ENCODE results near the gene SH2D3A. TPM values are rescaled to one million over a fixed set of nuclear protein-coding genes. Genes with fewer than 3 reads are reported as not detected.
"Not testable (repeated sequence)": the region's sequence is repeated elsewhere in the genome, so short reads cannot be mapped to it uniquely, and the experiment has no call there.

SH2D3A gene
- polyA plus RNA-seq, 3 donors = 0.11 TPM; not detected in 2

- Mint-ChIP-seq H3K4me1 (peaks cover 62% of the 10 kb centered on the region), H3K27me3 (ENCODE audit: low read depth in 3 of 3) (peaks cover 0 to 2% (median 1%) of the 10 kb centered on the region in 3 donors), H3K27ac (peak overlapping the region in 2 of 7 donors; percentile 3 to 33), H3K4me3 (no peak overlapping the region), H3K36me3 (peaks cover 40 to 55% of the 10 kb centered on the region in 2 donors), H3K9me3 (peaks cover 0 to 6% (median 2%) of the 10 kb centered on the region in 7 donors)
- no peaks in the 10 kb centered on the region for H3K9me3 ChIP-seq (replicated peaks in 1 of 2; ENCODE audit: control insufficient read depth in 1 of 2, insufficient read depth in 1 of 2, low read length in 2 of 2)
- H4K20me1 ChIP-seq (ENCODE audit: insufficient read depth, low read length) = peaks cover 90% of the 10 kb centered on the region
- no peak overlapping the region for H2AFZ ChIP-seq (ENCODE audit: insufficient read depth, low read depth, low read length, poor library complexity, severe bottlenecking)
- 96% methylated on average over 2 of the region's 4 CpGs for WGBS (ENCODE audit: insufficient coverage)
- H3K36me3 ChIP-seq (replicated peaks in 1 of 2; ENCODE audit: control insufficient read depth in 1 of 2, insufficient read depth in 2 of 2, low read length in 2 of 2) = peaks cover 16 to 63% of the 10 kb centered on the region in 2 donors
- H3K4me2 ChIP-seq (replicated peaks; ENCODE audit: extremely low read depth, low read length, poor library complexity, severe bottlenecking) = no peak overlapping the region
- H3K9ac ChIP-seq (ENCODE audit: insufficient read depth, low read length, poor library complexity, severe bottlenecking) = no peak overlapping the region
- H3K4me3 ChIP-seq (replicated peaks in 1 of 3; ENCODE audit: low read depth in 2 of 3, low read length in 3 of 3) = no peak overlapping the region
- peaks cover 32 to 45% of the 10 kb centered on the region in 2 donors for H3K4me1 ChIP-seq (ENCODE audit: control insufficient read depth in 1 of 2, insufficient read depth in 2 of 2, low read length in 2 of 2)
- no peak for TF ChIP-seq CTCF (IDR thresholded peaks at IDR 0.05)
- no peaks in the 10 kb centered on the region for H3K27me3 ChIP-seq (ENCODE audit: control insufficient read depth in 2 of 2, insufficient read depth in 2 of 2, low read length in 2 of 2)
- intact Hi-C loops (cut with micrococcal nuclease) = no loop called here
- H3K27ac ChIP-seq (ENCODE audit: low read depth in 1 of 2, low read length in 2 of 2) = peak overlapping the region in 1 of 2 donors; percentile 62
- peaks cover 97% of the 10 kb centered on the region for H3K79me2 ChIP-seq (ENCODE audit: insufficient read depth, low read length)
- DNase-seq = no peak
These were observed 9.8 kb upstream of the SH2D3A start for GRCh38 chr19:6776999-6777398.

DNA sequence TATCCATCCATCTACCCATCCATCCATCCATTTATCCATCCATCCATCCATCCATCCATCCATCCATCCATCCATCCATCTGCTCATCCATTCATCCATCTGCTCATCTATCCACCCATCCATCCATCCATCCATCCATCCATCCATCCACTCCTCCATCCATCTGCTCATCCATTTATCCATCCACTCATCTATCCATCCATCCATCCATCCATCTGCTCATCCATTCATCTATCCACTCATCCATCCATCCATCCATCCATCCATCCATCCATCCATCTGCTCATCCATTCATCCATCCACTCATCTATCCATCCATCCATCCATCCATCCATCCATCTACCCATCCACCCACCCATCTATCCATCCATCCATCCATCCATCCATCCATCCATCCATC is 8.8 kb upstream of the SH2D3A start:
- intact Hi-C loops (cut with micrococcal nuclease); H3K4me3 ChIP-seq (replicated peaks in 1 of 3; ENCODE audit: low read depth in 2 of 3, low read length in 3 of 3); H2AFZ ChIP-seq (ENCODE audit: insufficient read depth, low read depth, low read length, poor library complexity, severe bottlenecking); H3K27me3 ChIP-seq (ENCODE audit: control insufficient read depth in 2 of 2, insufficient read depth in 2 of 2, low read length in 2 of 2); H3K9ac ChIP-seq (ENCODE audit: insufficient read depth, low read length, poor library complexity, severe bottlenecking); H3K27ac ChIP-seq (ENCODE audit: low read depth in 1 of 2, low read length in 2 of 2); H3K9me3 ChIP-seq (replicated peaks in 1 of 2; ENCODE audit: control insufficient read depth in 1 of 2, insufficient read depth in 1 of 2, low read length in 2 of 2); H3K27me3 Mint-ChIP-seq (ENCODE audit: low read depth in 3 of 3); H3K4me2 ChIP-seq (replicated peaks; ENCODE audit: extremely low read depth, low read length, poor library complexity, severe bottlenecking); H3K9me3 Mint-ChIP-seq; DNase-seq: not testable (repeated sequence)
- Histone ChIP-seq H3K79me2 (ENCODE audit: insufficient read depth, low read length) (peaks cover 90% of the 10 kb centered on the region), H4K20me1 (ENCODE audit: insufficient read depth, low read length) (peaks cover 81% of the 10 kb centered on the region), H3K36me3 (replicated peaks in 1 of 2; ENCODE audit: control insufficient read depth in 1 of 2, insufficient read depth in 2 of 2, low read length in 2 of 2) (peaks cover 13 to 54% of the 10 kb centered on the region in 2 donors), H3K4me1 (ENCODE audit: control insufficient read depth in 1 of 2, insufficient read depth in 2 of 2, low read length in 2 of 2) (peaks cover 33 to 54% of the 10 kb centered on the region in 2 donors)
- peak overlapping the region in 1 of 2 donors; percentile 22 for H3K4me3 Mint-ChIP-seq
- peaks cover 32 to 46% of the 10 kb centered on the region in 2 donors for H3K36me3 Mint-ChIP-seq
- peaks cover 63% of the 10 kb centered on the region for H3K4me1 Mint-ChIP-seq
- H3K27ac Mint-ChIP-seq = peak overlapping the region in 5 of 7 donors; percentile 19 to 94 (median 90)

Data from CD14-positive monocyte (primary cell).